ENCODE data around the gene ENPEP.
"Not testable (repeated sequence)": the region's sequence is repeated elsewhere in the genome, so short reads cannot be mapped to it uniquely, and the experiment has no call there.

Gene ENPEP

DNA sequence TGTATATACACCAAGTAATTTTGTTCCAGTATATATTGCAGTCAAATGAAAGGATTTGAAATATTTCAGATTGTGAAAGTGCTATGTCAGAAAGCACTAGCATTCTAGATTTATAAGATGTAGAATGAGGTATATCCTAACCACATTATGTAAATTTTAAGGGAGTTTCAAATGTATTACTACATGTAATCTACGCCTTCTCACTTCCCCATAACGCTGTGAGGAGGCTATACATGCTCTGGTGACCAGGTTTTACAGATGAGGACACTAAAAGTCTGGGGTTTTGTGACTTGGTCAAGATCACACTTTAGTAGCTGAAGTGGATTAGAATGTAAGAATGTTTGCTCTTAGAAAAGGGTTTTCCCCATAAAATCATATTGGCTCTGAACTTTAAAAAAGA is 8.1 kb downstream of the ENPEP start:
- no peak for DNase-seq (ENCODE audit: low read depth in 1 of 2, low spot score in 1 of 2)

DNA sequence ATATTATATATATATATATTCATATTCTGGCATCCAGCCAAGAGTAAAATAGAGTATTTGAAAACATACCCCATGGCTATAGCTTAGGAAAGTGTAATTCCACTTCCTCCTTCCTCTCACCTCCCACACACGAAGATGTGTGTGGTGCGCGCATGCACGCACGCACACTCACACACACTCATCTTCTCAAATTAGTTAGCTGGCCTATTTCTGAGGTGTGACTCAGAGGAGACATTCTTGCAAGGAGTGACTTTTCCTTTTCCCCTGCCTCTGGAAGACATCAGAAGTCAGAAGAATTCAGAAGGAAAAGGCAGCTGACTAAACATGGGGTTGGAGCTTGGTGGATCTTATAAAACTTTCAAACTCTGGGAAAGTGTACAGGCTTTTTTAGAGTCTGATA is 8.8 kb downstream of the ENPEP start:
- no peak for DNase-seq (ENCODE audit: low read depth in 1 of 2, low spot score in 1 of 2)

DNA sequence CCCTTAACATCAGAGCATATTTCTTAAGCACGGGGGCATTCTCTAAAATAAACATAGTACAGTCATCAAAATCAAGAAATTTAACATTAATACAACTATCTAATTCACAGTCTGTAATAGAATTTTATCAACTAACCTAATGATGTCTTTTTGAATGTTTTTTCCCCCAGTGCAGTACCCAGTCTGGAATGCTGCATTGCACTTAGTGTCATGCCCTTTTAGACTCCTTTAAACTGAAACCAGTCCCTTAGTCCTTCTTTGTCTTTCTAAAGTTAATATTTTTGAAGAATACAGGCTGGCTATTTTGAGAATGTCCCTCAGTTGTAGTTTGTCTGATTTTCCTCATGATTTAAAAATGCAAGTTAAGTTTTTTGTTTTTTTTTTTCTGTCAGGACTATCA is 9.5 kb downstream of the ENPEP start:
- no peak for DNase-seq (ENCODE audit: low read depth in 1 of 2, low spot score in 1 of 2)

- no peak for DNase-seq (ENCODE audit: low read depth in 1 of 2, low spot score in 1 of 2)
Measured at GRCh38 chr4:110486256-110486655, 10.3 kb downstream of the ENPEP start.

GRCh38 chr4:110486850-110487249 is 10.9 kb downstream of the ENPEP start:
- DNase-seq (ENCODE audit: low read depth in 1 of 2, low spot score in 1 of 2): not testable (repeated sequence)

DNA sequence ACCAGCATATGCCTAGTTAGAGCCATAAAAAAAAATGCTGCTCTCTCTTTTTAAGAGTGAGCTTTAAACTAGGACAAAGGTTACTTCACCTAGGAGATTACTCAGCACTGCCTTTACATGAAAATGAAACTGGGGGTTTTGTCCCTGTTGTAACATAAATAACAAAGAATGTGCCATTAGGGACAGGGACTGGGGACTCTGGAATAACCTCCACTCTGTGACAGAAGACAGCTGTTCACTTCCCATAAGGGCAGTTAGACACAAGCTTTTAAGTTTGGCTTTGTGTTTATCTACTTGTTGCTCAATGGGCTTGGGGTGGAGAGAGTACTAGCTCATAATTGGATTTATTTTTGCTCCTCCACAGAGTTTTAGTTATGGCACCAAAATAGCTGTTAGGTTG is 11.9 kb downstream of the ENPEP start:
- DNase-seq (ENCODE audit: low read depth in 1 of 2, low spot score in 1 of 2): no peak

DNA sequence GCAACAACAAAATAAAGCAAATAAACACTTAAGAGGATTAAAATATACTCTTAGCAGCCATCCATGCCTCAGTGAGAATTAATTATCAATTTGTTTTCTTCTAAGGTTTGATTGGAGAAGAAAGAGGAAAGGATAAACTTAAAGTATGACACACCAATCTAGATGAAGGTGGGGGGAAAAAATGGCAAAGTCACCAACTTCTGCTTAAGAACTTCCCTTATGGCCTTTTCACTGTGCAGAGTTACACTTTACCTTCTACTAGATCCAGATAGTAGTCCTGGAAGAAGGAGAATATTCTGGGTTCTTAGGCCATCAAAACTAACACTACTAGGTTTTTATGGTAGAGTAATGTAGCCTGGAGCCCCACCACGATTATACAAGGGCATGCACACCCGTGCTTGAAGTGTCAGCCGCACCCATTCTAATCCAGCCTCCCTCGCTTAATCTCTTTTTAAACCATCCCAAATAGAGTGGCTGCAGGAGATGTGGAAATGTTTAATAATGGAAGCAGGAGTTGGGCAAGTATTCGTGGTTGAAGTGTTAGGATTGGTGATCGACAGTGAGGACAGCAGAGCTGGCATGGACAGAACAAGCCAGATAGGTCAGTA is 14.1 kb downstream of the ENPEP start:
- DNase-seq (ENCODE audit: low read depth in 1 of 2, low spot score in 1 of 2): no peak

- no peak for DNase-seq (ENCODE audit: low read depth in 1 of 2, low spot score in 1 of 2)
Measured at GRCh38 chr4:110492522-110492921, 16.6 kb downstream of the ENPEP start.

GRCh38 chr4:110493520-110493919 is 17.6 kb downstream of the ENPEP start:
- no peak for DNase-seq (ENCODE audit: low read depth in 1 of 2, low spot score in 1 of 2)

DNA sequence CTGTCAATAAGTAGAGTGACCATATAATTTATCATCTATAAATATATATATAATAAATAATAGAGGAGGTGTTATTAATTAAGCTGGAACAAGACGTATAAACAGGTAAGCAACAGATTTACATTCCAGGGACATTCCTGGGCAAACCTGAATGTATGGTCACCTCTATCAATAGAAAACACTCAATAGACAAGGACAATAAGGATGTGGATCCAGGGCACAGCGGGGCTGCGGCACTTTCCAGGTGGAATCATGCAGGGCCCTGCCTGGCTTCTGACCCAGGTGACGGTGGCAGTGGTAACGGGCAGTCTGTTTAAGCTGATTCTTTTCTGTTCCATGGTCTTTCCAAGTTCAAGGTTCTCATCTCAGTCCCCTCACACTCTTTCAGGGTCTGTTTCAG is 22.5 kb downstream of the ENPEP start:
- no peak for DNase-seq (ENCODE audit: low read depth in 1 of 2, low spot score in 1 of 2)

- no peak for DNase-seq (ENCODE audit: low read depth in 1 of 2, low spot score in 1 of 2)
Measured at GRCh38 chr4:110499126-110499525, 23.2 kb downstream of the ENPEP start.

DNA sequence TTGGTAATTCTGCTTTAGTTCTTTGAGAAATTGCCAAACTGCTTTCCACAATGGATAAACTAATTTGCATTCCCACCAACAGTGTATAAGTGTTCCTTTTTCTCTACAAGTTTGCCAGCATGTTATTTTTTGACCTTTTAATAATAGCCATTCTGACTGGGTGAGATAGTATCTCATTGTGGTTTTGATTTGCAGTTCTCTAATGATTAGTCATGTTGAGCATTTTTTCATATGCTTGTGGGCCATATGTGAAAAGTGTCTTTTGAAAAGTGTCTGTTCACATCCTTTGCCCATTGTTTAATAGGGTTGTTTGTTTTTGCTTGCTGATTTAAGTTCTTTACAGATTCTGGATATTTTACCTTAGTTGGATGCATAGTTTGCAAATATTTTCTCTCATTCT is 25.9 kb downstream of the ENPEP start:
- no peak for DNase-seq (ENCODE audit: low read depth in 1 of 2, low spot score in 1 of 2)

- no peak for DNase-seq (ENCODE audit: low read depth in 1 of 2, low spot score in 1 of 2)
Measured at GRCh38 chr4:110503270-110504083, 27.5 kb downstream of the ENPEP start.

- no peak for DNase-seq (ENCODE audit: low read depth in 1 of 2, low spot score in 1 of 2)
Measured at GRCh38 chr4:110504084-110504435, 28.1 kb downstream of the ENPEP start.

DNA sequence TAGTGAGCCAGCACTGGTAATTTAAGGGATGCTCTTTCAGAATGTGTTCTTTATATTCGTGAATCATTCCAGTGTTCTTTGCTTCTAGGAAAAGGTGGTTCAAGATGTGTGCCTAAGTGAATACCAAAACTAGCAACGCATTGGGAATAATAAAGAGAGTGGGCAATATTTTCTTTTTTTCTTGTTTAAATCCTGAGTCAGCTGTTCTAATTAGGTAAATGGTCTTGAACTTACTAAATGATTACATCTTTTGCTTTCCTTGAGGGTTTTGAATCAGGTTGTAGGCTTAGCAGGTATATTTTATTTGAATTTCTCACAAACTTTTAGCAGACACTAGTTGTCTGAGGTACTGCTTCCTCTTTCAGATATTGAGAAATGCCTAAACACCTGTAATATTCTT is 29.5 kb downstream of the ENPEP start:
- no peak for DNase-seq (ENCODE audit: low read depth in 1 of 2, low spot score in 1 of 2)

GRCh38 chr4:110508827-110509710 is 33.1 kb downstream of the ENPEP start:
- no peak for DNase-seq (ENCODE audit: low read depth in 1 of 2, low spot score in 1 of 2)

DNA sequence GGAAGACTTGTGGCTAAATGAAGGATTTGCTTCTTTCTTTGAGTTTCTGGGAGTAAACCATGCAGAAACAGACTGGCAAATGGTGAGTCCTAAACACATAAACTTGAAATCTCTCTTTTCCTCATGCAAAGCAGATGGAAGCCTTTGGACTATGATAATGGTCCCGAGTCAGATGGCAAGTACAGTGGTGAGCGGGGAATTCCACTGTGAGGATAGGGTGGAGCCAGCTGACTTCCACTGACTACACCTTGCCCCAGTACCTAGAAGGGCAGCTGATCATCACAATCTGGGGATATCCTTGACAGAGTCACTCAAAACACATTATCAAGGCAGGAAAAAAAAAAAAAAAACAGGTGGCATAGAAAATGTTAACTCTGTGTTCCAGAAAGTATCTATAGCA is 34.3 kb downstream of the ENPEP start:
- DNase-seq (ENCODE audit: low read depth in 1 of 2, low spot score in 1 of 2): no peak

- no peak for DNase-seq (ENCODE audit: low read depth in 1 of 2, low spot score in 1 of 2)
Measured at GRCh38 chr4:110510955-110511544, 35.1 kb downstream of the ENPEP start.

GRCh38 chr4:110512901-110513300 is 36.9 kb downstream of the ENPEP start:
- DNase-seq (ENCODE audit: low read depth in 1 of 2, low spot score in 1 of 2): no peak

DNA sequence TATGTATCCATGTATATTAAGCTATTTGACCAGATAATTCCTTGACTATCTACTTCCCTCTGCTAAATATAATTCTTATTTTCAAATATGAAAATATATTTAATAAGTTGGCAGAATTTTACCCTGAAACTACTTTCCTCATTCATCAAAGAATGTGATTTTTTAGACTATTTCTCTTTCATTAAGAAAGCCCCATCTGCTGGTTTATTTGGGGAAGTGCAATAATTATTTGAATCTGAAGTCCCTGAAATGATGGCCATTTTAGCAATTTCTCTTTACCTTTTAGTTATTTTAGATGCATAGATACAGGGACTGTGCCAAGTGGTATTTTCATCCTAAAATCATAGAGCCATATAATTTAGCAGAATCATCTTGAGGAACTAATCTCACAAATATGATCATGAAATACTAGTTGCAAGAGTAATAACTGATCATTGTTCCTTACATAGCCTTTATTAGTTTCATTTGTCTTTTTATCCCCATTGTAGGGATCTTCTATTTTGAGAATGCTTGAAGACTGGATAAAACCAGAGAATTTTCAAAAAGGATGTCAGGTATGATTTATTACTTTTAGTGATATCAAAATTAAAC is 39.0 kb downstream of the ENPEP start:
- DNase-seq (ENCODE audit: low read depth in 1 of 2, low spot score in 1 of 2): no peak

DNA sequence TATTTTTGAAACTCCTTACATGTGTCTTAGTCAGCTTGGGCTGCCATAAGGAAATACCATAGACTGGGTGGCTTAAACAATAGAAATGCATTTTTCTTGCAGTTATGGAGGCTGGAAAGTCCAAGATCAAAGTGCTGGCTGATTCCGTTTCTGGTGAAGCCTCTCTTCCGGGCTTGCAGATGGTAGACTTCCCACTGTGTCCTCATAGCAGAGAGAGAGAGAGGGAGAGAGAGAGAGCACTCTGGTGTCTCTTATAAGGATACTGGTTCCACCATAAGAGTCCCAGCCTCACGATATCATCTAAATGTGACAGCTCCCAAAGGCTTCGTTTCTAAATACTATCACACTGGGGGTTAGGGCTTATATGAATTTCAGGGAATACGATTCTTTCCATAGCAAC is 39.7 kb downstream of the ENPEP start:
- DNase-seq (ENCODE audit: low read depth in 1 of 2, low spot score in 1 of 2): no peak
